HCT116 (cell line): ENCODE measurements around the gene PRICKLE1. TPM values are rescaled to one million over a fixed set of nuclear protein-coding genes. Genes with fewer than 3 reads are reported as not detected.

Experiments used
- ATAC-seq: fragments of 200-7000 bp; cut with Tn5 transposase; 2 replicates; pipeline ENCODE4 v1.9.1; 2020; ENCODE audit warnings: mild to moderate bottlenecking, moderate library complexity
- BruUV-seq: library from RNA; stranded (reverse); fragments of 400-500 nt; replicated peaks from 2 replicates; lab custom pipeline; 2021; lab: Mats Ljungman, UMichigan
- CTCF ChIA-PET: fragments of 300-600 bp; sonication (Branson Sonifier 250); formaldehyde crosslinking; loops from one replicate; lab custom pipeline; 2021; ENCODE audit warnings: antibody characterized with exemption; lab: Charles Lee
- POLR2A ChIA-PET: fragments of 300-600, 350-600 bp; sonication (Branson Sonifier 250); formaldehyde crosslinking; loops from one replicate; lab custom pipeline; 2021; ENCODE audit warnings: antibody characterized with exemption; lab: Charles Lee
- RAD21 ChIA-PET, 2 experiments: fragments of 300-600 bp; sonication (Branson Sonifier 250); formaldehyde crosslinking; loops; one replicate each; lab custom pipeline; 2023; ENCODE audit warnings: low total read pairs in 2 of 2; ENCODE audit not compliant: uncharacterized antibody in 2 of 2, unreplicated experiment in 2 of 2, low non-redundant PET in 1 of 2; lab: Charles Lee
- DNase-seq: peaks from one replicate; pipeline ENCODE4 v3.0.0-alpha.2; 2010; ENCODE audit warnings: low read depth, low spot score
- H2AFZ ChIP-seq: fragments of 200-600 bp; shearing (Covaris generic), sonication (generic); 2 replicates; pipeline ENCODE4 v1.6.1; 2017; ENCODE audit warnings: low read depth, mixed run types, mixed read lengths, antibody characterized with exemption, low read length; ENCODE audit not compliant: poor library complexity, severe bottlenecking
- H3K27ac ChIP-seq: 2 replicates; pipeline ENCODE4 v1.5.1; 2012; ENCODE audit warnings: low read depth, low read length
- H3K27me3 ChIP-seq: fragments of 200-600 bp; sonication (generic); 2 replicates; pipeline ENCODE4 v1.6.1; 2016; ENCODE audit warnings: mixed run types, low read length, mixed read lengths; ENCODE audit not compliant: insufficient read depth
- H3K36me3 ChIP-seq, 2 experiments: fragments of 200-500 bp in 1 of 2; fragments of 200-600 bp in 1 of 2; sonication (Bioruptor generic) in 1 of 2; sonication (generic) in 1 of 2; 2 replicates each; pipeline versions ENCODE4 v1.5.1 to v1.6.1; 2014 to 2016; ENCODE audit warnings: low read length in 2 of 2, inconsistent platforms in 1 of 2, mixed read lengths in 1 of 2, mixed run types in 1 of 2; ENCODE audit not compliant: insufficient read depth in 2 of 2, control insufficient read depth in 1 of 2
- H3K4me1 ChIP-seq, 2 experiments: fragments of 200-600 bp in 1 of 2; sonication (generic) in 1 of 2; 2 replicates each; pipeline versions ENCODE4 v1.5.1 to v1.6.1; 2012 to 2017; ENCODE audit warnings: low read length in 2 of 2, inconsistent platforms in 1 of 2, mild to moderate bottlenecking in 1 of 2, mixed read lengths in 1 of 2, mixed run types in 1 of 2, moderate library complexity in 1 of 2; ENCODE audit not compliant: insufficient read depth in 2 of 2, control insufficient read depth in 1 of 2
- H3K4me2 ChIP-seq: fragments of 200-600 bp; sonication (generic); 2 replicates; pipeline ENCODE4 v1.6.1; 2017; ENCODE audit warnings: mixed run types, low read length, mixed read lengths
- H3K4me3 ChIP-seq, 2 experiments: fragments of 200-600 bp in 1 of 2; sonication (generic) in 1 of 2; replicated peaks in 1 of 2; 2 replicates each; pipeline ENCODE4 v1.5.1; 2011 to 2016; ENCODE audit warnings: low read length in 2 of 2, control low read depth in 1 of 2, low read depth in 1 of 2, mild to moderate bottlenecking in 1 of 2, mixed read lengths in 1 of 2, mixed run types in 1 of 2
- H3K79me2 ChIP-seq: fragments of 200-600 bp; sonication (generic); 2 replicates; pipeline ENCODE4 v1.6.1; 2017; ENCODE audit warnings: mild to moderate bottlenecking, mixed run types, low read length, moderate library complexity, mixed read lengths; ENCODE audit not compliant: insufficient read depth
- H3K9ac ChIP-seq: fragments of 200-600 bp; sonication (generic); 2 replicates; pipeline ENCODE4 v1.6.1; 2016; ENCODE audit warnings: low read length, mixed read lengths
- H3K9me2 ChIP-seq: fragments of 200-600 bp; sonication (generic), shearing (Covaris generic); 2 replicates; pipeline ENCODE4 v1.6.1; 2017; ENCODE audit warnings: mixed run types, mild to moderate bottlenecking, moderate library complexity; ENCODE audit not compliant: insufficient read depth
- H3K9me3 ChIP-seq, 2 experiments: fragments of 200-500 bp in 1 of 2; fragments of 200-600 bp in 1 of 2; sonication (Bioruptor generic) in 1 of 2; sonication (generic) in 1 of 2; 2 replicates each; pipeline ENCODE4 v1.6.1; 2014 to 2017; ENCODE audit warnings: low read length in 2 of 2, mixed read lengths in 2 of 2, inconsistent platforms in 1 of 2, low read depth in 1 of 2, mild to moderate bottlenecking in 1 of 2, mixed run types in 1 of 2, moderate library complexity in 1 of 2; ENCODE audit not compliant: control insufficient read depth in 1 of 2, insufficient read depth in 1 of 2
- H4K20me1 ChIP-seq: fragments of 200-600 bp; sonication (generic), shearing (Covaris generic); 2 replicates; pipeline ENCODE4 v1.6.1; 2017; ENCODE audit warnings: mixed run types, mild to moderate bottlenecking, moderate library complexity; ENCODE audit not compliant: insufficient read depth
- CEBPB ChIP-seq: IDR thresholded peaks from 2 replicates; pipeline ENCODE4 v1.6.1; 2012; ENCODE audit warnings: low read depth
- EGR1 ChIP-seq: IDR thresholded peaks from 2 replicates; pipeline ENCODE4 v1.6.1; 2012; ENCODE audit warnings: low read depth
- ELF1 ChIP-seq: IDR thresholded peaks from 2 replicates; pipeline ENCODE4 v1.6.1; 2012; ENCODE audit warnings: low read depth, borderline replicate concordance
- EZH2 ChIP-seq: fragments of 200-600 bp; sonication (generic); IDR thresholded peaks from 2 replicates; pipeline ENCODE4 v1.6.1; 2017; ENCODE audit warnings: antibody characterized with exemption, mixed run types
- FOSL1 ChIP-seq: IDR thresholded peaks from 2 replicates; pipeline ENCODE4 v1.6.1; 2012; ENCODE audit warnings: low read depth
- JUND ChIP-seq: IDR thresholded peaks from 2 replicates; pipeline ENCODE4 v1.6.1; 2012
- RAD21 ChIP-seq: IDR thresholded peaks from 2 replicates; pipeline ENCODE4 v1.6.1; 2012; ENCODE audit warnings: low read depth, mild to moderate bottlenecking
- SP1 ChIP-seq: IDR thresholded peaks from 2 replicates; pipeline ENCODE4 v1.6.1; 2012; ENCODE audit warnings: low read depth
- TCF7L2 ChIP-seq: IDR thresholded peaks from 2 replicates; pipeline ENCODE4 v1.7.0; 2011; ENCODE audit warnings: borderline replicate concordance, inconsistent platforms; ENCODE audit not compliant: insufficient read depth, insufficient read length; ENCODE audit errors: extremely low read depth
- ZFX ChIP-seq: fragments of 450-650 bp; IDR thresholded peaks from 2 replicates; pipeline ENCODE4 v1.6.1; 2017
- ZNF274 ChIP-seq: fragments of 200-500 bp; sonication (Bioruptor generic); IDR thresholded peaks from 2 replicates; pipeline ENCODE4 v1.6.1; 2014; ENCODE audit warnings: mild to moderate bottlenecking, low read depth, low read length, inconsistent platforms
- intact Hi-C: fragments of 100-400 bp; cut with micrococcal nuclease; formaldehyde crosslinking; loops from 2 replicates; pipeline ENCODE4 v1.10.0; 2022
- total RNA-seq: library from RNA; stranded (reverse); gene quantifications from one replicate; pipeline ENCODE4 v1.2.1, GENCODE V29; 2021; ENCODE audit not compliant: unreplicated experiment
- TF ChIP-seq, protein P1 (sequence below): IDR thresholded peaks from 2 replicates; pipeline ENCODE4 v1.6.1; 2012
- TF ChIP-seq, protein P2 (sequence below), 3 experiments: fragments of 200-600 bp in 1 of 3; sonication (generic) in 1 of 3; IDR thresholded peaks in 2 of 3; conservative IDR thresholded peaks in 1 of 3; 2 replicates each; pipeline ENCODE4 v1.5.1; 2012 to 2017; ENCODE audit warnings: low read depth in 2 of 3, low read length in 2 of 3, antibody characterized with exemption in 1 of 3, borderline replicate concordance in 1 of 3, control low read depth in 1 of 3, mild to moderate bottlenecking in 1 of 3, mixed read lengths in 1 of 3, mixed run types in 1 of 3, moderate library complexity in 1 of 3; ENCODE audit not compliant: insufficient read depth in 1 of 3
- TF ChIP-seq, protein P3 (sequence below): IDR thresholded peaks from 2 replicates; pipeline ENCODE4 v1.6.1; 2012
- TF ChIP-seq, protein P4 (sequence below): IDR thresholded peaks from 2 replicates; pipeline ENCODE4 v1.6.1; 2011; ENCODE audit warnings: mild to moderate bottlenecking, low read length, moderate library complexity; ENCODE audit not compliant: insufficient replicate concordance; ENCODE audit errors: extremely low read depth

Gene PRICKLE1
- total RNA-seq, 1 experiment from 2014 or later, result 1.3 TPM

DNA sequence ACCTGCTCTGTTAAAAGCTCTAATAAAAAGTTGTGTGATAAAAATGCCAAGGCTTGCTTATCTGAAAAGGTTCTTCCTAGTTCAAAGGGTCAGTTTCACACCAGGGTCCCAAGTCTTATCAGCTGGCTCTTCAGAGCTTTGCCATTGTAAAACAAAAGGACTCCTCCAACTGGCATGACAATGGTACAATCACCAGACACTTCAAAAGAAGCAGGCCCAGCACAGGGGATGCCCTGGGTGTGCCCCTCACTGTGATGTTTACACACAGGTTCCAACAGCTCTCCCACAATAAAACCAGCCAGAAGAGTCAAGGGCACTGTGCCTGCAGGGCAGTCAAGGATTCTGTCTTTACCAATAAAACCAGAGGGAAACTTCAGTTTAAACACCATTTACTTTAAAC, 78.7 kb downstream of the PRICKLE1 start:
- no peak overlapping the region for H2AFZ ChIP-seq
- no peaks in the 10 kb centered on the region for H4K20me1 ChIP-seq
- no peaks in the 10 kb centered on the region for H3K36me3 ChIP-seq
- ChIA-PET RAD21 (no interaction called here), POLR2A (no interaction called here), CTCF (no interaction called here)
- no peaks in the 10 kb centered on the region for H3K9me2 ChIP-seq
- TF ChIP-seq TCF7L2, result no peak
- no peak for TF ChIP-seq ELF1
- TF ChIP-seq, protein P1, sequence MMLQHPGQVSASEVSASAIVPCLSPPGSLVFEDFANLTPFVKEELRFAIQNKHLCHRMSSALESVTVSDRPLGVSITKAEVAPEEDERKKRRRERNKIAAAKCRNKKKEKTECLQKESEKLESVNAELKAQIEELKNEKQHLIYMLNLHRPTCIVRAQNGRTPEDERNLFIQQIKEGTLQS, result no peak
- no peak for TF ChIP-seq FOSL1
- no peak for TF ChIP-seq JUND
- TF ChIP-seq, protein P2, sequence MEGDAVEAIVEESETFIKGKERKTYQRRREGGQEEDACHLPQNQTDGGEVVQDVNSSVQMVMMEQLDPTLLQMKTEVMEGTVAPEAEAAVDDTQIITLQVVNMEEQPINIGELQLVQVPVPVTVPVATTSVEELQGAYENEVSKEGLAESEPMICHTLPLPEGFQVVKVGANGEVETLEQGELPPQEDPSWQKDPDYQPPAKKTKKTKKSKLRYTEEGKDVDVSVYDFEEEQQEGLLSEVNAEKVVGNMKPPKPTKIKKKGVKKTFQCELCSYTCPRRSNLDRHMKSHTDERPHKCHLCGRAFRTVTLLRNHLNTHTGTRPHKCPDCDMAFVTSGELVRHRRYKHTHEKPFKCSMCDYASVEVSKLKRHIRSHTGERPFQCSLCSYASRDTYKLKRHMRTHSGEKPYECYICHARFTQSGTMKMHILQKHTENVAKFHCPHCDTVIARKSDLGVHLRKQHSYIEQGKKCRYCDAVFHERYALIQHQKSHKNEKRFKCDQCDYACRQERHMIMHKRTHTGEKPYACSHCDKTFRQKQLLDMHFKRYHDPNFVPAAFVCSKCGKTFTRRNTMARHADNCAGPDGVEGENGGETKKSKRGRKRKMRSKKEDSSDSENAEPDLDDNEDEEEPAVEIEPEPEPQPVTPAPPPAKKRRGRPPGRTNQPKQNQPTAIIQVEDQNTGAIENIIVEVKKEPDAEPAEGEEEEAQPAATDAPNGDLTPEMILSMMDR (IDR thresholded peaks at IDR 0.05 in 2 of 3, conservative IDR thresholded peaks at IDR 0.05 in 1 of 3; ENCODE audit: borderline replicate concordance in 1 of 3, insufficient read depth in 1 of 3, low read depth in 2 of 3, low read length in 2 of 3), result no peak
- TF ChIP-seq SP1, result no peak
- no peak for TF ChIP-seq ZNF274
- no peak for TF ChIP-seq EGR1
- TF ChIP-seq ZFX, result no peak
- no peak for TF ChIP-seq CEBPB
- no peak for TF ChIP-seq RAD21
- TF ChIP-seq, protein P3, sequence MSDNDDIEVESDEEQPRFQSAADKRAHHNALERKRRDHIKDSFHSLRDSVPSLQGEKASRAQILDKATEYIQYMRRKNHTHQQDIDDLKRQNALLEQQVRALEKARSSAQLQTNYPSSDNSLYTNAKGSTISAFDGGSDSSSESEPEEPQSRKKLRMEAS, result no peak
- TF ChIP-seq EZH2, result no peak
- TF ChIP-seq, protein P4, sequence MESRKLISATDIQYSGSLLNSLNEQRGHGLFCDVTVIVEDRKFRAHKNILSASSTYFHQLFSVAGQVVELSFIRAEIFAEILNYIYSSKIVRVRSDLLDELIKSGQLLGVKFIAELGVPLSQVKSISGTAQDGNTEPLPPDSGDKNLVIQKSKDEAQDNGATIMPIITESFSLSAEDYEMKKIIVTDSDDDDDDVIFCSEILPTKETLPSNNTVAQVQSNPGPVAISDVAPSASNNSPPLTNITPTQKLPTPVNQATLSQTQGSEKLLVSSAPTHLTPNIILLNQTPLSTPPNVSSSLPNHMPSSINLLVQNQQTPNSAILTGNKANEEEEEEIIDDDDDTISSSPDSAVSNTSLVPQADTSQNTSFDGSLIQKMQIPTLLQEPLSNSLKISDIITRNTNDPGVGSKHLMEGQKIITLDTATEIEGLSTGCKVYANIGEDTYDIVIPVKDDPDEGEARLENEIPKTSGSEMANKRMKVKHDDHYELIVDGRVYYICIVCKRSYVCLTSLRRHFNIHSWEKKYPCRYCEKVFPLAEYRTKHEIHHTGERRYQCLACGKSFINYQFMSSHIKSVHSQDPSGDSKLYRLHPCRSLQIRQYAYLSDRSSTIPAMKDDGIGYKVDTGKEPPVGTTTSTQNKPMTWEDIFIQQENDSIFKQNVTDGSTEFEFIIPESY, result no peak
- H3K4me3 ChIP-seq, result no peak overlapping the region
- intact Hi-C loops, result no loop called here
- no peaks in the 10 kb centered on the region for H3K79me2 ChIP-seq
- no peak overlapping the region for H3K9ac ChIP-seq
- no TSS peak for BruUV-seq
- no peaks in the 10 kb centered on the region for H3K27me3 ChIP-seq
- no peak for ATAC-seq
- no peak overlapping the region for H3K4me2 ChIP-seq
- no peak for DNase-seq
- no peaks in the 10 kb centered on the region for H3K9me3 ChIP-seq
- no peak overlapping the region for H3K27ac ChIP-seq
- no peaks in the 10 kb centered on the region for H3K4me1 ChIP-seq
